NCI-H2029 (cell line): Measurements from ENCODE around the gene ELOA.
"Not testable (repeated sequence)": the region's sequence is repeated elsewhere in the genome, so short reads cannot be mapped to it uniquely, and the experiment has no call there.

ENCODE experiments used
- DNase-seq: peaks from one replicate; lab custom pipeline; 2025; lab: John Stamatoyannopoulos, UW

Gene ELOA

GRCh38 chr1:23733281-23733680 lies 10.0 kb upstream of the ELOA start:
- DNase-seq, result not testable (repeated sequence)

- no peak for DNase-seq
These were observed 6.7 kb upstream of the ELOA start for GRCh38 chr1:23736437-23737134.

- no peak for DNase-seq
These were observed 1.7 kb upstream of the ELOA start for GRCh38 chr1:23741609-23742008.

- DNase-seq, result no peak
These were observed 493 bp upstream of the ELOA start for GRCh38 chr1:23742670-23743286.

GRCh38 chr1:23745515-23745914 lies 2.2 kb downstream of the ELOA start:
- DNase-seq, result no peak

- DNase-seq, result no peak
These were observed 4.7 kb downstream of the ELOA start for GRCh38 chr1:23748016-23748415.

- no peak for DNase-seq
These were observed 8.0 kb downstream of the ELOA start for GRCh38 chr1:23751050-23751814.

- no peak for DNase-seq
These were observed 8.5 kb downstream of the ELOA start for GRCh38 chr1:23751815-23752200.

GRCh38 chr1:23752909-23753308 lies 9.6 kb downstream of the ELOA start:
- DNase-seq, result no peak

- no peak for DNase-seq
These were observed 13.4 kb downstream of the ELOA start for GRCh38 chr1:23756676-23757075.

- DNase-seq, result no peak
These were observed 14.5 kb downstream of the ELOA start for GRCh38 chr1:23757812-23758211.

- no peak for DNase-seq
These were observed 16.0 kb downstream of the ELOA start for GRCh38 chr1:23759277-23759676.

- no peak for DNase-seq
These were observed 19.8 kb downstream of the ELOA start for GRCh38 chr1:23763041-23763577.

- no peak for DNase-seq
These were observed 25.5 kb downstream of the ELOA start for GRCh38 chr1:23768733-23769132.

- DNase-seq, result peak; percentile 30
These were observed 29.0 kb downstream of the ELOA start for GRCh38 chr1:23772049-23772853.

GRCh38 chr1:23772854-23773242 lies 29.6 kb downstream of the ELOA start:
- DNase-seq, result no peak

GRCh38 chr1:23774174-23774880 lies 31.1 kb downstream of the ELOA start:
- no peak for DNase-seq

- DNase-seq, result no peak
These were observed 32.9 kb downstream of the ELOA start for GRCh38 chr1:23776217-23776616.

- DNase-seq, result peak; percentile 76
These were observed 34.9 kb downstream of the ELOA start, which contains the start of gene PITHD1 for GRCh38 chr1:23777979-23778814. TSS of gene PITHD1 (plus strand) at chr1:23778418. CDS start at chr1:23778516, 98 bp downstream.

- DNase-seq, result no peak
These were observed 36.6 kb downstream of the ELOA start for GRCh38 chr1:23779826-23780371.
